Amygdala (tissue), 56 donors: ENCODE data around the gene COL4A2.

ENCODE experiments used
- DNase-seq, 56 donors: peaks; one replicate each; lab custom pipeline; 2025; lab: John Stamatoyannopoulos, UW

COL4A2 gene

DNA sequence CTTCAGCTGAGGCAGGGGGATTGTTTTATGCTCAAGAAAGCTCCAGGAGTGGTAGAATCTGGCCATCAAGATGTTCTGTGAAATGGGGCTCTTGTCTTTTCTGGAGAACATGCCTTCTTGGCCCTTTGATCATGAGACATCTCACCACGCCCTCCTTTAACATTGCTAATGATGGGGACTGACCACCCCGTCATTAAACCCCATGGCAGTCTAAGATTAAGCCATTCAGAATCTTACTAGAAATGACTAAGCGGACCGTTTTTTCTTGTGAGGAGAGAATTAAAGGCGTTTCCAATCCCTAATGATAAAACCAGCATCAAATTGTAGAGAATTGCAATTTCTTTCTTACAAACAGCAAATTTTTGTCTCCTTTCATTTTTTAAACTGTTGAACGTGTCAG is 89.4 kb downstream of the COL4A2 start:
- no peak for DNase-seq

DNA sequence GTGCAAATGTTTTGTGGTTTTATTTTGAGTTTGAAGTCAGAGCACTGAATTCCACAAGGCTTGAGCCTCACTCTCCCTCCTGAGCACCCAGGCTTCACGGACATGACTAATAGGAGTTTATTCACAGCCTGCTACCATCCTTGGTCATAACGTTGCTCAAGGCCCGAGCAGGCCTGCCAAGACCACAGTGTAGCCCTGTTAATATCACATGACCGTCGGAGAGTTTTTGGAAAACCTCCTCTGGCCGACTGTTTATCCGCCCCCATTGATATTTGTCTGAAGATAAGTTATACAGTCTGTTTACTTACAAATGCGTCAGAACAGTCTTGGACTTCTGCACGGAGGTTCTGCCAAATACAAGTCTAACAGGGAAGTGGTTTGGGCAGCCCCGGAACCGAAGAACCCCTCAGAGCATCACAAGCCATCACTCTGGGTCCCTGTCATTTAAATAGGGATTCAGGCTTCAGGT is 89.9 kb downstream of the COL4A2 start:
- DNase-seq = peak in 7 of 56 donors; percentile 6 to 55 (median 26)

DNA sequence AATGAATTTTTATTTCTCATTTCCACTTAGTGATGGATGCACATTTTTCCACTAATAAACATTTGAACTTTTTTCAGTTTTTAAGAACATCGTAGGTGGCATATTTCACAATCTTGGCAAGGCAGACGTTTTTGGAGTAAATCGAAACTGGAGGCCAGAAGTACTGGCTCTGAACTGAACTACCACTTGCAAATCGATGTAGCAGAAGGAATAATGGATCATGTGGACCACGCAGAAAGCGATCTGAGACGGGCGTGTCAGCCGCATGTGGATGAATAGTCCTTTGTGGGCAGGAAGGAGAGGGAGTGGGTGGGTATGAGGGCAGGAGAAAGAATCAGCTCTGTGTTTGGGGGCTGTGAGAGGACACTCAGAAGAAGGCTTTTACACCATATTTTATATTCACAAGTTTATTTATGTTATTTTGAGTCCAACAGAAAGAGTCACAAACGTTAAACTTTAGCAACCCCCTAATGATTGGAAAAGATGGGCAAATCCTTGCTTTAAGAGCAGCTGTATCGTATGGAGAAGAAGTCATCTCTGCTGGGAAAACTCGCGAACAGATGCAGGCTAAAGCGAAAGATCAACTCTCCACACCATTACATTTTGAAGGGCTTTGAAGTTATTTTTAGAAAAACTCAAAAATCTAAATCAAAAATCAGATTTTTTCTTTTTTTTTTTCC is 90.5 kb downstream of the COL4A2 start:
- DNase-seq = peak in 47 of 56 donors; percentile 13 to 83 (median 42)

DNA sequence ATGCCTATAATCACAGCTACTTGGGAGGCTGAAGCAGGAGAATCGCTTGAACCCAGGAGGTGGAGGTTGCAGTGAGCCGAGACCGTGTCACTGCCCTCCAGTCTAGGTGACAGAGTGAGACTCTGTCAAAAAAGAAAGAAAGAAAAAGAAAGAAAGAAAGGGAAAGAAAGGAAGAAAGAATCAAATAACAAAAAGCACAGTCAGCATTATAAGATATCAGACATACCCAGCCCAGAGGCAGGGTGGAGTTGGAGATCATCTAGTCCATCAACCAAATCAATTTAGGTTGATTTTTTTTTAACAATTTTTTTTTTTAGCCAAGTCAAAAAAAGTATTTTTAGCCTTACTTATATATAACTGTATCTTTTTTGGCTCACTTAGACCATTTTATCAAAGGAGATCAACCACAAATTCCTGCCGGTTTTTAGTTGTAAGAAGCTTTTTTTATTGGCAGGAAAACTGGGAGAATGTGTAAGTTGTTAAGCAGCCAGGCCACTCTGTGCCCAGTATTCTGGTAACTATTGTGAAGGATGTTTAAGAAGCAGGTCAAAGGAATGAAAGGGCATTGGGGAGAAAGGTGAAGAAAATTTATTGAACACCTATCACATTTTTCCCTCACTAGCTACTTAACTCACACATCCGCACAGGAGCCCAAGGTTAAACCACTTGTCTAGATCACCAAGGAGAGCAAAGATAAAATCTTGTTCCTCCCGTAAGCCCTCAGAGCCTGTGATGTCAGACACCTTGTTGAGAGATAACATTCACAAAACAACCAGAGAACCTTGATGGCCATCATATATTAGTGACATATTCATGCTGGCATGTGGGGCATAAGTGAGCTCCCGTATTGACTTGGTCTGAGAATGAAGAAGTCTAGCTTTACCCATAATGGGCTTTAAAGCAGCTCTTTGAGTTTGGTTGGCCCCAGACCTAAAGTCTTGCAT is 91.8 kb downstream of the COL4A2 start:
- DNase-seq = no peak

DNA sequence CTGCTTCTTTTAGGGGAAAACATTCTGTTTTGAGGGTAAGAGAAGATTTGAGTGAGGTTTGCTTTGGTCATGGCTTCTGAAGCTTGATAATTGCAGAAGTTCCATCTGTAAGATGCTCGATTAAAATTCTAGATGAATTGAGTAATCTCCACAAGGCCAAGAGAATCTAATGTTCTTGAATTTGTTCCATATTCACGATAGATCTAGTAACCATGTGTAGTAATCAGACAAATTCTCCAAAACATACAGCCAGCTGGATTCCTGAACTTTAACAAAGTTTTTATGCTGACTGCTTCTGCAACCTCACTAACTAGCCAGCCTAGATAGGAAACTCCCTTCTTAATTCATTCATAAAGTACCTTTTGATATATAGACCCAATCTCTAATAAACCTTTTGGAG is 92.7 kb downstream of the COL4A2 start:
- DNase-seq = no peak

DNA sequence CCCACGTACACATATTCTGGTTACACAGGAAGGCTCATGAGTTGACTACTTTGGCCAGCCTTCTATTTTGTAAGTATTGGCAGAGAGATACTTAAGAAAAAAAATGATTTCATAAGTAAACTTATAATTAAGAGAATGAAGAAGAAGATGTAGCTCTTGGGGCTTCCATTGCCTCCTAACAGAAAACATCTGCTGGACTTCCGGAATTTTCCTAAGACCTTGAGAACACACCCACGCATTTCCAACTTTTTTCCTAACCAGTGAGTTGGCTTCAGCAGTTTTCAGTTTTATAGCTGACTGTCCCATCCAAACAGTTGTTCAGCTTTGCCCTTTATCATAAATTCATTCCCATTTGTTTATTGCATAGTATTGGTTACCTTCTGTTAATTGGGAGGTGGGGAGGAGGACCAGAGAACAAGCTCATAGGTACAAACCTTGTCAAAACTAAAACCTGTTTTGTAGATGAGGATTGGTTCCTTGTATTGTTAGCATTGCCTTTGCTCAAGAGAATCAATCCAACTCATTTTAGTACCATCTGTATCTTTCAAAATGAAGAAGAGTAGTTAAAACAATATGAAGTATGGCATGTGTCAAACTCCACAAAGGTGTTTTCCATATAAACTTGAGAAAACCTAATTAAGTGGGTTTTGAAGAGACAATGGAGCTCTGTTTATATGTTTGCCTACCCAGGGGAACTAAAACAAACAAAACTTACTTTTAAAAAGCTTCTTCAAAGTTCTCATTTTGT is 93.9 kb downstream of the COL4A2 start:
- DNase-seq = no peak

DNA sequence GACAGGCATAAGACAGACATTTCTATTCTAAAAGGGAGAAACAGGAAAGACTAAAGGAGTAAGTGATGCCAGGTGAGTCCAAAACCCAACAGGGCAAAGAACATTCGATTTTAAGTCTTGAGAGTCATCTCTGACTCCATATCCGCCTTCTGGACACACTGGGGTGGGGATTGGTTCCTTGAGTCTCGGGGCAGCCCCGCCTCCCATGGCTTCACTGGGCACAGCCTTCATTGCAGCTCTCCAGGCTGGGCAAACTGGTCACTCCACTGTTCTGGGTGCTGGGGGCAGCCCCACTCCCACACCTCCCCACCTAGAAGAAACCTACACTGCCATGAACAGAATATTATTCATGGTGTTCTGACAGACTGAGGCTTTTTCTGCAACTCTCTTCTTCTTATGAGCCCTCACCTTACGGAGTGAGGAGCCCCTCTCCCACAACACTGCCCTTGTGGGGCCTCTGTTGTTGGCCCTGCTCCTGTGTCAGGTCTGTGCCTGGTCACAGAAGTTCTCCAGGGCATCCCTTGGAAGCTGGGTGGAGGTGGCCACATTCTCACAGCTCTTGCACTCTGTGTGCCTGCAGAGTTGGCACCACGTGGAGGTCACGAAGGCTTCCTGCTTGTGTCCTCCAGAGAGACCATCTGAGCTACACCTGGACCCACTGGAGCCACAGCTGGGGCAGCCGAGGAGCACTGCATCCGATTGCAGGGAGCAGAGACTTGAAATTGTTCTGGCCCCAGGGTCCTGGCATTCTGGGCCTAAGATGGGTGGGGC is 95.4 kb downstream of the COL4A2 start:
- no peak for DNase-seq

DNA sequence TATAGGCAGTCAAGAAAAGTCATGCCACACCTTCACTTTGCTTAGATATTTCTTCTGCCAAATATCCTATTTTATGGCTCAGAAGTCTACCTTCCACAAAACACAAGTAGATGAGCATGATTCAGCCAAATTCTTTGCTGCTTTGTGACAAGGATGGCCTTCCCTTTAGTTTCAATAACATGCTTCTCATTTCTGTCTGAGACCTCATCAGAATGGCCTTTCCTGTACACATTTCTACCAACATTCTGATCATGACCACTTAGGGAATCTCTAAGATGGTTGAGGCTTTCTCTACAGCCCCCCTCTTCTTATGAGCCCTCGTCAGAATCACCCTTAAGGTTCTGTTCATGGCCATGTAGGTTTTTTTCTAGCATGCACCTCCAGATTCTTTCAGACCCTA is 96.2 kb downstream of the COL4A2 start:
- DNase-seq = no peak

DNA sequence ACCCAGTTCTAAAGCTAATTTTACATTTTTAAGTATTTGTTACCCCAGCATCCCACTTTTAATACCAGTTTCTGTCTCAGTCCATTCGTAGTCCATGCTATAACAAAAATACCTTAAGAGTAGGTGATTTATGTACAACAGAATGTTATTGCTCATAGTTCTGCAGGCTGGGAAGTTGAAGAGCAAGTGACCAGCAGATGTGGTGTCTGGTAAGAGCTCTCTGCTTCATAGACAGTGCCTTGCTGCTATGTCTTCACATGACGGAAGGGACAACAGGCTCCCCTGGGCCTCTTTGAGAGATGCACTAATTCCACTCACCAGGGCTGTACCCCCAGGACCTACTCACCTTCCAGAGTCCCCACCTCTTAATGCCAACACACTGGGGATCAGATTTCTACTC is 96.6 kb downstream of the COL4A2 start:
- DNase-seq = no peak

DNA sequence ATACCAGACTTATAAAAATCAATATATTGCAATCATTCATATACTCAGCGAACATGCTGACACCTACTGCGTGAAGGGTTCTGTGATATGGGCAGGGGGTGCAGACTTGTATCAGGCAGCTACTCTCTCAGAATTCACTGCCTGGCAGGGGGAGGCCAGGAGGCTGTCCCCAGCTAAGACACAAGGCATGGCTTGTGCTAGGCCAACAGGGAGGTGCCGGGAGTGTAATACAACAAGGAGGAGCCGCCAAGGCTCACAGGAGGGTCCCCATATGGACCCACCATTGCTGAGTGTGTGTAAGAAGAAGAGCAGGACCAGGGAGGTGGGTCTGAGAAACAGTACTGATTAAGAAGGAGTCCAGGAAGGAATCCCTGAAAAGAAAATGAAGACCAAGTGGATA is 97.2 kb downstream of the COL4A2 start:
- DNase-seq = no peak

DNA sequence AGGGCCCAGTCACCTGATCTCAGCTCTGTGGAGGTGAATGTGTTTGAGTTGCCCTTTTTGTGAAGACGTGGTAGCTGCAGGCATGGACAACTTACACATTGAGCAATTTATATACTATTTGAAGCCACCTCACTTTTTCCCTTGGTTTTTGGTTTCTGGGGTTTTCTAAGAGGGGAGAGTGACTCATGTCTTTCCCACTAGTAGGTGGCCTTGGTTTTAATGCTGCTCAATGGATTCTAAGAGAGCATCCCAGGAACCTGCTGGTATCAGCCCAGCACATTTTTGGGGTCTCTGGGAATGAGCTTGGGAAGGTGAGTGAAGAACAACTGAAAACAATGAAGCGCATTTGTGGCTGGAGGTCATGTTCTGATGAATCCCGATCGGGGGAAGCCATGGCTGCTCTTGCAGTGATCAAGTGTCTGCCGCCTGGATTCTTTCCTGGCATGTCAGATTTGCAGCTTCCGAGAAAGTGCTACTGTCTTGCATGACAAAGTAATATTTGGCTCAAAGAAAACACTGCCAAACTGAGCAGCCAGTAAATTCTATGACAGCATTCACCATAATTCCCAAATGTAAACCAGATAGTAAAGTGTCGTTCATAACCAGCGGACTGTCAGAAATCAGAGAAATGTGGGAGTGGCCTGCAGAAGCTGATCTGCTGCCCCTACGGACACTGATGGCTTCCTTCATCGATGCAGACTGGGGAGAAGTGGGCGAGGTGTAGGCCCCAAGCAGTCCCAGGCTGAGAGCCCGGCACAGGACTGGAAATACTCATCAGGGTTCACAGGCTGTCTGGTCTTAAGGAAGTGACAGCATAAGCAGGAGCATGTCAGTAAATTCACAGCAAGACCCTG is 98.7 kb downstream of the COL4A2 start:
- DNase-seq = no peak

DNA sequence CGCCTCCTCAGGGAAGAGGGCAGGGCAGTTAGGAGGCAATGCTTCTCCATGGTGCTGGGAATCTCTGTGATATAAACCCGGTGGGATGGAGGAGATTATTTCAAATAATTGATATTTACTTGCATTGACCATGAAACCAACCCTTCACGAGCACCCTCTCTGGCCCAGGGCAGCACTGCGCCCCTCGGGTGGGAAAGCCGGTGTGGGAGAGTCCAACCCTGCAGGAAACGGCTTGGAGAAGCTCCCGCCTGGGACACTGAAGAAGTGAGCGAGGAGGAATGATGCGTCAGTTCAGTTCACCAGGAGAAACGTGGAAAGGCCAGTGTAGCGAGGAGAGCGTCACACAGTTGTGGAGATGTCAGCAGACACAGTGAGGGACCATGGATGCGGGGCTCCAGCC is 99.9 kb downstream of the COL4A2 start:
- DNase-seq = no peak

DNA sequence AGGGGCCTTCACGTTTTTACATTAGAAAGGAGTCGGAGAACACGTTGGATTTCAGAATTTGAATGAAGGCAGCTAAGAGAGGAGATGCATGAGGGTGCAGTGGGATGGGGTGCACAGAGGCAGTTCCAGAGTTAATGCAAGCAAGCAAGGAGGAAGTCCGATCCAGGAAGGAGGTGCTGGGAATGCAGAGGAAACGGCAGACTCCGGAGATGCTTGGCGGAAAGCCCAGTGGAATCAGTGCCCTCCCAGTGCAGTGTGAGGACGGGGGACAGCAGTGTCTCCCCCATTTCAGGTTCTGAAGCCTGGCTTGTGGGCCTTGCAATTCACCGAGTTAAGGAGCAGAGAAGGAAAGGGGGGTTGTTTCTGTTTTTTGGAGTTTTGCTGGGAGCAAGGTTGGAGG is 100.4 kb downstream of the COL4A2 start:
- no peak for DNase-seq

DNA sequence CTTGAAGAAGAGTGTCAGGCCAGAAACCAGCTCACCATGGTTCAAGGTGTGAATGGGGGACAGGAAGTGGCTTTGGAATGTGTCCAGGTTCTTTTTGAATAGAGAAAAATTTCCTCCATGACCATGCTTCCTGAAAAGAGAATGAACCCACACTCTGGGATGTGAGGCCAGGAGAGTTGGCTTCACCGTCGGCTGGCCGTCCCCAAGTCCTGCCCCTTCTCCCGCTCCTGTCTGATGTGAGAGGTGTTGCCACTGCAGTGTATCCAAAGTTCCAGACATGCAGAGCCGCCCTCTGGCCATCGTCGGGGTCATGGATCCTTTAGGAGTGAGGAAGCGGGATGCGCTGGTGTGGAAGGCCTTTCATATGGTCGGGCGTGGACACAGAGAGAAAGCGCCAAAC is 101.2 kb downstream of the COL4A2 start:
- no peak for DNase-seq

DNA sequence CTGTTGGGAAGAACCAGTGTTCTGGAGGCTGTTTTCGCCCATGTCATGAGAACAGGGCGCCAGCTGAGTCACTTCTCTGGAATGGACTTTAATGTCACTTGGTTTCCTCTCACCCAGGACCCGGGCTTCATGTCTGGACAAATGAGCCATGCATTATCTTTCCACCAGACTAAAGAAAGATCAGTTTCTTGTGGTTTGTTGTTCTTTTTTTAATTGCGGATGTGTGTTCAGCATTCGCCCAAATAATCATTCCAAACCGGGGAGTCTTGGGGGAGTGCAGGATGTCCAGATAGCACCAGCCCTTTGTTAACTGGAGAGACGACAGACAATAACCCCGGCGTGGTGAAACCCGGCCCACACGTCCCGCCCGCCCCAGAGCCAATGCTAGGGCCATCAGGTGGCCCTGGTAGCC is 102.5 kb downstream of the COL4A2 start:
- no peak for DNase-seq

DNA sequence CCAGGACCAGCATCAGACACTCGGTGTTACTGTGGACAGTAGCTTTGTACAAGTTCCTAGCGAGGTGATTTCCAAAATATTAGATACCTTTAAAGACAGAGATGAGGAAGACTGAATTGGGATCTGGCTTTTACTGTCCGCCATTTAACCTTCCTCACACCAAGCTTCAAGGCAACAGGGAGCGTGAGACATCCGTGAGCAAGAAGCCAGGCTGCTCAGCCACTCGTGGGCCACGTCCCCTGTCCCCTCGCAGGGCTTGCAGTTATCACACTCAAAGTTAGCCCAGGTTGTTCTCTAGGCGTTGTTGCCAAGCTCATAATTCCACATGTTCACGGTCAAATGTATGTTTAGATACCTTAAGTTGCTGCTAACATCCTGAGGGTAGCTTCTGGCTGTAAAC is 102.9 kb downstream of the COL4A2 start:
- DNase-seq = no peak

DNA sequence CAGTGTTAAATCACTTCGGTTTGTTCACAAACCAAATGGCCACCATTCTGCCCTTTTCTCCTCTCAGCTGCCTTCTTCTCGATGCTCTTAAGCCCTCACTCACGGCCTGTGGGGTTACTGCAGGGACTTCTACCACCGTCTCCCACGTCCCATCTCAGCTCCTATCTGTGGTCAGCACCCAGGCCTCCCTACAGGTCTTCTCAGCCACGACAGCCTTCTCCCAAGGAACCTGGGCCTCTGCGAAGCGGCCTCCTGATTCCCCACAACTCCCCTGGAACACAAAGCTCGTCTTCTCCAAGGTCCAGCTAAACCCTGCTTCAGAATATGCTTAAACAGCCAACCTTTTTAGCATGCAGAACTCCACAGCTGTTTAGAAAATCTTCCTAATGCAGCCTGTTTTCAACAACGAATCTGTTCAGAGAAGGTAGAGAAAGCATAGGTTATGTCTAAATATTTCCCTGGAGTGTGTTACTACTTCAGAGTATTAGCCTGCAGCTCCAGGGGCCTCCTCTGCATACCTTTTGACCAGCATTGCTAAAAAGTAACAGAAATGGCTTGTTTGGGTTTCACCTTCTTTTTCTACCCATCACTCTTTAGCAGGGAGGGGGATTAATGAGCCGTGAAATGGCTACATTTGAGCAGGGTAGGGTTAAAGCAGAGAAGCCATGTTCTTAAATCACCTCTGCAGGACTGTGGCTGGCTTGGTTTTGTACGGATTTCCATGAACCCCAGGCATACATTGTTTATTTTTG is 104.0 kb downstream of the COL4A2 start:
- DNase-seq = no peak

DNA sequence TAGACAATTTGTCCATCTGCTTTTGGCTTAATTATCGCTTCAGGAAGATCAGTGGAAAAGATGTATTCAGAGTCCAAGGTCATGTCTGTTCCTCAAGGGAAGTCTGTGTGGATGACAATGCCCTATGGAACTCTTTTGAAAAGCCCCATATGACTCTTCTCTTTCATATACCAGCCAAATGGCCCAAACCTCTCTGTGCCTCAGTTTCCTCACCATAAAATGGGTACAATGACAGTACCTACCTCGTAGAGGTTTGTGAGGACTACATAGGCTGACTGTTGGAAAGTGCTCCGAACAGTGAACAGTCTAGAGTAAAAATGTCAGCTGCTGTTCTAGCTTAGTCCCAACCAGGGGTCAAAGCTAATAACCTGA is 104.6 kb downstream of the COL4A2 start:
- no peak for DNase-seq
